Erythroblast (primary cell): ENCODE measurements around the gene ZNF358.

ENCODE experiments used
- GATA1 ChIP-seq: IDR thresholded peaks from 2 replicates; pipeline ENCODE4 v1.6.1; 2011; ENCODE audit warnings: low read depth, mild to moderate bottlenecking, control low read depth, low read length, moderate library complexity
- POLR2A ChIP-seq: IDR thresholded peaks from 2 replicates; pipeline ENCODE4 v1.6.1; 2011; ENCODE audit warnings: mild to moderate bottlenecking, low read length

DNA sequence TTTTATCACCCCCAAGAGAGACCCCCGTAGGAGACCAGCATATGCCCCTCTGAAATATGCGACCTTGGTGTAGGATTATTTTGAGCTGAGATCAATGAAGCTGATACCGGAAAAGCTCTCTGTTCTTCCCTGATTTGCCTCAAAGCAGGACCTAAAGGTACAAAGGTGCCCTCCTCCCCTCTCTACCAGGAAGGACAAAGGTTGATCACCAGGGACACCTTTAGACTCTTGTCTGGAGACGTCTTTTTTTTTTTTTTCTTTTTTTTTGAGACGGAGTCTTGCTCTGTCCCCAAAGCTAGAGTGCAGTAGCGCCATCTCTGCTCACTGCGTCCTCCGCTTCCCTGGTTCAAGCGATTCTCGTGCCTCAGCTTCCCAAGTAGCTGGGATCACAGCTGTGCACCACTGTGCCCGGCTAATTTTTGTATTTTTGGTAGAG is 26.3 kb upstream of the ZNF358 start:
- TF ChIP-seq POLR2A (no peak), GATA1 (no peak)
